ENCODE measurements around the gene GSC. TPM values are rescaled to one million over a fixed set of nuclear protein-coding genes. Genes with fewer than 3 reads are reported as not detected.

Gene GSC
- polyA plus RNA-seq, 1 donor (not counting 4 experiments of a cell fraction or from before 2014, with no cell fraction given), result not detected

GRCh38 chr14:94773655-94774343 is 3.9 kb upstream of the GSC start:
- no peak overlapping the region for H2AFZ ChIP-seq (ENCODE audit: control insufficient read depth, low read length)
- H3K9ac ChIP-seq (ENCODE audit: control insufficient read depth, extremely low read depth, insufficient read depth, low read length), result no peak overlapping the region
- H3K4me1 ChIP-seq (ENCODE audit: control insufficient read depth, extremely low read depth, insufficient read depth, low read length), result peaks cover 5% of the 10 kb centered on the region
- DNase-seq (ENCODE audit: low read depth, low spot score) (no peak), FAIRE-seq (no peak)
- H3K9me3 ChIP-seq (ENCODE audit: control insufficient read depth, low read depth, low read length), result peaks cover 7% of the 10 kb centered on the region
- H3K4me2 ChIP-seq (ENCODE audit: control insufficient read depth, extremely low read depth, insufficient read depth, low read depth, low read length), result no peak overlapping the region
- H3K4me3 ChIP-seq (ENCODE audit: control insufficient read depth in 2 of 3, extremely low read depth in 1 of 3, insufficient read depth in 2 of 3, low read depth in 1 of 3, low read length in 3 of 3), result no peak overlapping the region
- no peak overlapping the region for H3K27ac ChIP-seq (ENCODE audit: control insufficient read depth, insufficient read depth, low read length)
- no peaks in the 10 kb centered on the region for H3K36me3 ChIP-seq (ENCODE audit: control insufficient read depth in 2 of 2, extremely low read depth in 1 of 2, insufficient read depth in 2 of 2, low read length in 2 of 2)
- H3K79me2 ChIP-seq (ENCODE audit: control insufficient read depth, insufficient read depth, low read length), result no peaks in the 10 kb centered on the region
- peak; percentile 75 for TF ChIP-seq EZH2 (IDR thresholded peaks at IDR 0.05; ENCODE audit: low read length)
- no peak for TF ChIP-seq CTCF (optimal IDR thresholded peaks at IDR 0.05 in 1 of 3, IDR thresholded peaks at IDR 0.05 in 1 of 3, conservative IDR thresholded peaks at IDR 0.05 in 1 of 3; ENCODE audit: extremely low read depth in 1 of 3, insufficient read depth in 2 of 3, low read length in 3 of 3)
- H3K27me3 ChIP-seq (ENCODE audit: control insufficient read depth, extremely low read depth, insufficient read depth, low read length), result peaks cover 71% of the 10 kb centered on the region
- H4K20me1 ChIP-seq (ENCODE audit: control insufficient read depth, extremely low read depth, insufficient read depth, low read length), result no peaks in the 10 kb centered on the region
- dilution Hi-C loops (cut with MboI; ENCODE audit: extremely low pct_ligation_motif_present, low sequenced_read_pairs), result no loop called here
- no peaks in the 10 kb centered on the region for H3K9me1 ChIP-seq (ENCODE audit: control insufficient read depth, extremely low read depth, insufficient read depth, low read length)

- Histone ChIP-seq H2AFZ (ENCODE audit: control insufficient read depth, low read length) (no peak overlapping the region), H3K27me3 (ENCODE audit: control insufficient read depth, extremely low read depth, insufficient read depth, low read length) (peaks cover 76% of the 10 kb centered on the region), H3K4me1 (ENCODE audit: control insufficient read depth, extremely low read depth, insufficient read depth, low read length) (peaks cover 7% of the 10 kb centered on the region), H3K9ac (ENCODE audit: control insufficient read depth, extremely low read depth, insufficient read depth, low read length) (no peak overlapping the region), H3K79me2 (ENCODE audit: control insufficient read depth, insufficient read depth, low read length) (no peaks in the 10 kb centered on the region), H3K36me3 (ENCODE audit: control insufficient read depth in 2 of 2, extremely low read depth in 1 of 2, insufficient read depth in 2 of 2, low read length in 2 of 2) (no peaks in the 10 kb centered on the region), H3K9me3 (ENCODE audit: control insufficient read depth, low read depth, low read length) (peaks cover 7% of the 10 kb centered on the region), H4K20me1 (ENCODE audit: control insufficient read depth, extremely low read depth, insufficient read depth, low read length) (no peaks in the 10 kb centered on the region), H3K27ac (ENCODE audit: control insufficient read depth, insufficient read depth, low read length) (no peak overlapping the region), H3K4me2 (ENCODE audit: control insufficient read depth, extremely low read depth, insufficient read depth, low read depth, low read length) (no peak overlapping the region), H3K9me1 (ENCODE audit: control insufficient read depth, extremely low read depth, insufficient read depth, low read length) (no peaks in the 10 kb centered on the region), H3K4me3 (ENCODE audit: control insufficient read depth in 2 of 3, extremely low read depth in 1 of 3, insufficient read depth in 2 of 3, low read depth in 1 of 3, low read length in 3 of 3) (no peak overlapping the region)
- no peak for FAIRE-seq
- dilution Hi-C loops (cut with MboI; ENCODE audit: extremely low pct_ligation_motif_present, low sequenced_read_pairs), result no loop called here
- TF ChIP-seq EZH2 (IDR thresholded peaks at IDR 0.05; ENCODE audit: low read length) (peak; percentile 67), CTCF (optimal IDR thresholded peaks at IDR 0.05 in 1 of 3, IDR thresholded peaks at IDR 0.05 in 1 of 3, conservative IDR thresholded peaks at IDR 0.05 in 1 of 3; ENCODE audit: extremely low read depth in 1 of 3, insufficient read depth in 2 of 3, low read length in 3 of 3) (no peak)
- no peak for DNase-seq (ENCODE audit: low read depth, low spot score)
Observed at GRCh38 chr14:94773061-94773648, 3.2 kb upstream of the GSC start.

All from keratinocyte (primary cell).